HepG2 (cell line): ENCODE measurements around the gene SLC23A3. TPM values are rescaled to one million over a fixed set of nuclear protein-coding genes. Genes with fewer than 3 reads are reported as not detected.

Experiments
- FIP1L1 ChIP-seq: fragments of 200-400 bp; formaldehyde crosslinking; IDR thresholded peaks from 2 replicates; pipeline ENCODE4 v1.6.1; 2018; ENCODE audit warnings: low read depth, mild to moderate bottlenecking, low read length, moderate library complexity, borderline replicate concordance; ENCODE audit not compliant: insufficient read depth
- FOXK2 ChIP-seq: fragments of 450-650 bp; IDR thresholded peaks from 2 replicates; pipeline ENCODE4 v1.6.1; 2016
- NCOA5 ChIP-seq: sonication (generic); formaldehyde crosslinking; IDR thresholded peaks from 2 replicates; pipeline ENCODE4 v1.4.0; 2020; ENCODE audit warnings: missing genetic modification reagents
- PHF21A ChIP-seq: sonication (generic); formaldehyde crosslinking; IDR thresholded peaks from 2 replicates; pipeline ENCODE4 v1.5.0; 2020; ENCODE audit warnings: mild to moderate bottlenecking, missing genetic modification reagents
- POLR2A ChIP-seq, 2 experiments: IDR thresholded peaks; 2 replicates each; pipeline ENCODE4 v1.6.1; 2011; ENCODE audit warnings: low read depth in 2 of 2, low read length in 2 of 2, mild to moderate bottlenecking in 1 of 2, moderate library complexity in 1 of 2; ENCODE audit not compliant: insufficient read depth in 1 of 2
- SAFB2 ChIP-seq: sonication (generic); formaldehyde crosslinking; IDR thresholded peaks from 2 replicates; pipeline ENCODE4 v1.5.1; 2020; ENCODE audit warnings: missing genetic modification reagents, low read depth, mild to moderate bottlenecking, borderline replicate concordance
- SALL2 ChIP-seq: sonication (generic); formaldehyde crosslinking; IDR thresholded peaks from 2 replicates; pipeline ENCODE4 v1.8.1; 2023; ENCODE audit warnings: mild to moderate bottlenecking, missing genetic modification reagents, inconsistent platforms
- SIX4 ChIP-seq: sonication (generic); formaldehyde crosslinking; IDR thresholded peaks from 2 replicates; pipeline ENCODE4 v1.4.0; 2020; ENCODE audit warnings: missing genetic modification reagents
- TBP ChIP-seq: sonication (generic); formaldehyde crosslinking; IDR thresholded peaks from 2 replicates; pipeline ENCODE4 v1.5.0; 2020; ENCODE audit warnings: missing genetic modification reagents
- ZNF354B ChIP-seq: sonication (generic); formaldehyde crosslinking; IDR thresholded peaks from 2 replicates; pipeline ENCODE4 v1.8.0; 2022; ENCODE audit warnings: mild to moderate bottlenecking, missing genetic modification reagents
- ZNF382 ChIP-seq: sonication (generic); formaldehyde crosslinking; IDR thresholded peaks from 2 replicates; pipeline ENCODE4 v1.5.0; 2020; ENCODE audit warnings: missing genetic modification reagents, mild to moderate bottlenecking, borderline replicate concordance
- ZNF552 ChIP-seq: sonication (generic); formaldehyde crosslinking; IDR thresholded peaks from 2 replicates; pipeline ENCODE4 v1.9.0; 2022; ENCODE audit warnings: missing genetic modification reagents, mild to moderate bottlenecking, borderline replicate concordance
- ZNF660 ChIP-seq: sonication (generic); formaldehyde crosslinking; IDR thresholded peaks from 2 replicates; pipeline ENCODE4 v1.5.1; 2020; ENCODE audit warnings: mild to moderate bottlenecking, low read depth, missing genetic modification reagents, borderline replicate concordance
- polyA plus RNA-seq, 8 experiments: library from polyadenylated mRNA; depleted of rRNA in 3 of 8; stranded (reverse) in 7 of 8; unstranded in 1 of 8; fragments of >200 nt; fragmentation: Illumina TruSeq in 4 of 8; extraction: Trizol in 4 of 8; gene quantifications; 2 replicates each; pipeline versions ENCODE4 v1.2.1 to v1.2.3, GENCODE V29; 2011 to 2016; ENCODE audit warnings: low read depth in 4 of 8, missing spikeins in 1 of 8, mixed read lengths in 1 of 8; ENCODE audit not compliant: insufficient read depth in 1 of 8
- total RNA-seq, 5 experiments: library from RNA; depleted of rRNA; stranded (reverse); fragments of >200 nt; fragmentation: Illumina TruSeq; extraction: Trizol; gene quantifications; 2 replicates each; pipeline ENCODE4 v1.2.3, GENCODE V29; 2016; ENCODE audit warnings: low read depth in 1 of 5
- TF ChIP-seq, protein P1 (sequence below): sonication (generic); formaldehyde crosslinking; IDR thresholded peaks from 2 replicates; pipeline ENCODE4 v1.5.0; 2020; ENCODE audit warnings: missing genetic modification reagents
- TF ChIP-seq, protein P2 (sequence below): sonication (generic); formaldehyde crosslinking; IDR thresholded peaks from 2 replicates; pipeline ENCODE4 v1.5.1; 2020; ENCODE audit warnings: mild to moderate bottlenecking, missing genetic modification reagents, borderline replicate concordance
- TF ChIP-seq, protein P3 (sequence below): sonication (generic); formaldehyde crosslinking; IDR thresholded peaks from 2 replicates; pipeline ENCODE4 v1.8.1; 2023; ENCODE audit warnings: mild to moderate bottlenecking, missing genetic modification reagents
- TF ChIP-seq, protein P4 (sequence below): sonication (generic); formaldehyde crosslinking; IDR thresholded peaks from 2 replicates; pipeline ENCODE4 v1.4.0; 2020; ENCODE audit warnings: mild to moderate bottlenecking, missing genetic modification reagents

Gene SLC23A3
- total and polyA plus RNA-seq, 2 of the 13 experiments (the other 11 are each of a cell fraction or from before 2014, with no cell fraction given): 0.38 to 0.78 TPM

DNA sequence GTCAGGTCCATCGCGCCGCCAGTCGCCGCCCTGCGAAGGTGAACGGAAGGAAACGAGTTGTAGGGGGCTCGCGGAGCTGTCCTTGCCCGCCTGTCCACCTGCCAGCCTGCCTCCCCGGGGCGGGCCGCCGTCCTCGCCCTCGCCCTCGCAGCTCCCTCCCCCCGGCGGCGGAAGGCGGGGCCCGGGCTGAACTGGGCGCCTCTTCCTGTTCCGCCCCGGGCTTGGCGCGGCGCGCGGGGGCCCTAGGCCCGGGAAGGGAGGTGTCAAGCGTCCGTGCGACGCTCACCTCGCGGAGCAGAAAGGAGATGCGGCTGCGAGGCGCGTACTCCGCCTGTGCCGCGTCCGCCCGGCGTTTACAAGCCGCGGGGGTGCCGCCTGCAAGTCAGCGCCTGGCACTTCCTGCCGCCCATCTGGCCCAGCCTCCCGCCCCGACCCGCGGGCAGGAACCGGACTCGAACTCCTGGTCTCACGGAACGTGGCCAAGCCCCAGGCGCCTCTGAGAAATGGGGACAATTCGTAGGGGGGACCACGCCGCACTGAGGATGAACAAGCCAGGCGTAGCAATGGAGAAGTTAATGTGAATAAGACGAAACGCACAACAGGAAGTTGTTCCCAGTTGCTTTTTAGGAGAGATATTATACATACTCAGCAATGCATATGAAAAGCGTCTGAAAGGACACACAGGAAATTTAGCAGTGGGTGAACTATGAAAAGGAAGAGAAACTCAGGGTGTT is 7.2 kb upstream of the SLC23A3 start, which contains the start of gene CNPPD1 (continued):
- TF ChIP-seq, protein P1, sequence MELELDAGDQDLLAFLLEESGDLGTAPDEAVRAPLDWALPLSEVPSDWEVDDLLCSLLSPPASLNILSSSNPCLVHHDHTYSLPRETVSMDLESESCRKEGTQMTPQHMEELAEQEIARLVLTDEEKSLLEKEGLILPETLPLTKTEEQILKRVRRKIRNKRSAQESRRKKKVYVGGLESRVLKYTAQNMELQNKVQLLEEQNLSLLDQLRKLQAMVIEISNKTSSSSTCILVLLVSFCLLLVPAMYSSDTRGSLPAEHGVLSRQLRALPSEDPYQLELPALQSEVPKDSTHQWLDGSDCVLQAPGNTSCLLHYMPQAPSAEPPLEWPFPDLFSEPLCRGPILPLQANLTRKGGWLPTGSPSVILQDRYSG: peak; percentile 93
- TF ChIP-seq, protein P2, sequence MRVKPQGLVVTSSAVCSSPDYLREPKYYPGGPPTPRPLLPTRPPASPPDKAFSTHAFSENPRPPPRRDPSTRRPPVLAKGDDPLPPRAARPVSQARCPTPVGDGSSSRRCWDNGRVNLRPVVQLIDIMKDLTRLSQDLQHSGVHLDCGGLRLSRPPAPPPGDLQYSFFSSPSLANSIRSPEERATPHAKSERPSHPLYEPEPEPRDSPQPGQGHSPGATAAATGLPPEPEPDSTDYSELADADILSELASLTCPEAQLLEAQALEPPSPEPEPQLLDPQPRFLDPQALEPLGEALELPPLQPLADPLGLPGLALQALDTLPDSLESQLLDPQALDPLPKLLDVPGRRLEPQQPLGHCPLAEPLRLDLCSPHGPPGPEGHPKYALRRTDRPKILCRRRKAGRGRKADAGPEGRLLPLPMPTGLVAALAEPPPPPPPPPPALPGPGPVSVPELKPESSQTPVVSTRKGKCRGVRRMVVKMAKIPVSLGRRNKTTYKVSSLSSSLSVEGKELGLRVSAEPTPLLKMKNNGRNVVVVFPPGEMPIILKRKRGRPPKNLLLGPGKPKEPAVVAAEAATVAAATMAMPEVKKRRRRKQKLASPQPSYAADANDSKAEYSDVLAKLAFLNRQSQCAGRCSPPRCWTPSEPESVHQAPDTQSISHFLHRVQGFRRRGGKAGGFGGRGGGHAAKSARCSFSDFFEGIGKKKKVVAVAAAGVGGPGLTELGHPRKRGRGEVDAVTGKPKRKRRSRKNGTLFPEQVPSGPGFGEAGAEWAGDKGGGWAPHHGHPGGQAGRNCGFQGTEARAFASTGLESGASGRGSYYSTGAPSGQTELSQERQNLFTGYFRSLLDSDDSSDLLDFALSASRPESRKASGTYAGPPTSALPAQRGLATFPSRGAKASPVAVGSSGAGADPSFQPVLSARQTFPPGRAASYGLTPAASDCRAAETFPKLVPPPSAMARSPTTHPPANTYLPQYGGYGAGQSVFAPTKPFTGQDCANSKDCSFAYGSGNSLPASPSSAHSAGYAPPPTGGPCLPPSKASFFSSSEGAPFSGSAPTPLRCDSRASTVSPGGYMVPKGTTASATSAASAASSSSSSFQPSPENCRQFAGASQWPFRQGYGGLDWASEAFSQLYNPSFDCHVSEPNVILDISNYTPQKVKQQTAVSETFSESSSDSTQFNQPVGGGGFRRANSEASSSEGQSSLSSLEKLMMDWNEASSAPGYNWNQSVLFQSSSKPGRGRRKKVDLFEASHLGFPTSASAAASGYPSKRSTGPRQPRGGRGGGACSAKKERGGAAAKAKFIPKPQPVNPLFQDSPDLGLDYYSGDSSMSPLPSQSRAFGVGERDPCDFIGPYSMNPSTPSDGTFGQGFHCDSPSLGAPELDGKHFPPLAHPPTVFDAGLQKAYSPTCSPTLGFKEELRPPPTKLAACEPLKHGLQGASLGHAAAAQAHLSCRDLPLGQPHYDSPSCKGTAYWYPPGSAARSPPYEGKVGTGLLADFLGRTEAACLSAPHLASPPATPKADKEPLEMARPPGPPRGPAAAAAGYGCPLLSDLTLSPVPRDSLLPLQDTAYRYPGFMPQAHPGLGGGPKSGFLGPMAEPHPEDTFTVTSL (CRISPR knock-in tag): peak; percentile 80
- TF ChIP-seq, protein P3, sequence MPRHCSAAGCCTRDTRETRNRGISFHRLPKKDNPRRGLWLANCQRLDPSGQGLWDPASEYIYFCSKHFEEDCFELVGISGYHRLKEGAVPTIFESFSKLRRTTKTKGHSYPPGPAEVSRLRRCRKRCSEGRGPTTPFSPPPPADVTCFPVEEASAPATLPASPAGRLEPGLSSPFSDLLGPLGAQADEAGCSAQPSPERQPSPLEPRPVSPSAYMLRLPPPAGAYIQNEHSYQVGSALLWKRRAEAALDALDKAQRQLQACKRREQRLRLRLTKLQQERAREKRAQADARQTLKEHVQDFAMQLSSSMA (CRISPR knock-in tag): peak; percentile 95
- TF ChIP-seq SAFB2 (CRISPR knock-in tag) (peak; percentile 93; the same call in 1 of the 2 replicates), ZNF382 (CRISPR knock-in tag) (no peak), ZNF660 (CRISPR knock-in tag) (peak; percentile 87; the same call in 1 of the 2 replicates), TBP (CRISPR knock-in tag) (peak; percentile 99), FOXK2 (no peak), ZNF552 (CRISPR knock-in tag) (peak; percentile 97), SIX4 (CRISPR knock-in tag) (peak; percentile 47; the same call in 1 of the 2 replicates), NCOA5 (CRISPR knock-in tag) (no peak), SALL2 (CRISPR knock-in tag) (peak; percentile 99), FIP1L1 (0 out of 2 replicates have a peak, but pooled peaks have one; percentile 80), PHF21A (CRISPR knock-in tag) (peak; percentile 87), POLR2A (IDR thresholded peaks at IDR 0.05; ENCODE audit: insufficient read depth in 1 of 2, low read depth in 2 of 2, low read length in 2 of 2) (peak in 1 of 2 experiments; percentile 58; a peak in 2 of 4 replicates), ZNF354B (CRISPR knock-in tag) (peak; percentile 89; the same call in 1 of the 2 replicates)
- TF ChIP-seq, protein P4, sequence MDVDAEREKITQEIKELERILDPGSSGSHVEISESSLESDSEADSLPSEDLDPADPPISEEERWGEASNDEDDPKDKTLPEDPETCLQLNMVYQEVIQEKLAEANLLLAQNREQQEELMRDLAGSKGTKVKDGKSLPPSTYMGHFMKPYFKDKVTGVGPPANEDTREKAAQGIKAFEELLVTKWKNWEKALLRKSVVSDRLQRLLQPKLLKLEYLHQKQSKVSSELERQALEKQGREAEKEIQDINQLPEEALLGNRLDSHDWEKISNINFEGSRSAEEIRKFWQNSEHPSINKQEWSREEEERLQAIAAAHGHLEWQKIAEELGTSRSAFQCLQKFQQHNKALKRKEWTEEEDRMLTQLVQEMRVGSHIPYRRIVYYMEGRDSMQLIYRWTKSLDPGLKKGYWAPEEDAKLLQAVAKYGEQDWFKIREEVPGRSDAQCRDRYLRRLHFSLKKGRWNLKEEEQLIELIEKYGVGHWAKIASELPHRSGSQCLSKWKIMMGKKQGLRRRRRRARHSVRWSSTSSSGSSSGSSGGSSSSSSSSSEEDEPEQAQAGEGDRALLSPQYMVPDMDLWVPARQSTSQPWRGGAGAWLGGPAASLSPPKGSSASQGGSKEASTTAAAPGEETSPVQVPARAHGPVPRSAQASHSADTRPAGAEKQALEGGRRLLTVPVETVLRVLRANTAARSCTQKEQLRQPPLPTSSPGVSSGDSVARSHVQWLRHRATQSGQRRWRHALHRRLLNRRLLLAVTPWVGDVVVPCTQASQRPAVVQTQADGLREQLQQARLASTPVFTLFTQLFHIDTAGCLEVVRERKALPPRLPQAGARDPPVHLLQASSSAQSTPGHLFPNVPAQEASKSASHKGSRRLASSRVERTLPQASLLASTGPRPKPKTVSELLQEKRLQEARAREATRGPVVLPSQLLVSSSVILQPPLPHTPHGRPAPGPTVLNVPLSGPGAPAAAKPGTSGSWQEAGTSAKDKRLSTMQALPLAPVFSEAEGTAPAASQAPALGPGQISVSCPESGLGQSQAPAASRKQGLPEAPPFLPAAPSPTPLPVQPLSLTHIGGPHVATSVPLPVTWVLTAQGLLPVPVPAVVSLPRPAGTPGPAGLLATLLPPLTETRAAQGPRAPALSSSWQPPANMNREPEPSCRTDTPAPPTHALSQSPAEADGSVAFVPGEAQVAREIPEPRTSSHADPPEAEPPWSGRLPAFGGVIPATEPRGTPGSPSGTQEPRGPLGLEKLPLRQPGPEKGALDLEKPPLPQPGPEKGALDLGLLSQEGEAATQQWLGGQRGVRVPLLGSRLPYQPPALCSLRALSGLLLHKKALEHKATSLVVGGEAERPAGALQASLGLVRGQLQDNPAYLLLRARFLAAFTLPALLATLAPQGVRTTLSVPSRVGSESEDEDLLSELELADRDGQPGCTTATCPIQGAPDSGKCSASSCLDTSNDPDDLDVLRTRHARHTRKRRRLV (CRISPR knock-in tag): 0 out of 2 replicates have a peak, but pooled peaks have one; percentile 45
